ENCODE results near the gene BLOC1S3. TPM values are rescaled to one million over a fixed set of nuclear protein-coding genes. Genes with fewer than 3 reads are reported as not detected.

BLOC1S3 gene, protein sequence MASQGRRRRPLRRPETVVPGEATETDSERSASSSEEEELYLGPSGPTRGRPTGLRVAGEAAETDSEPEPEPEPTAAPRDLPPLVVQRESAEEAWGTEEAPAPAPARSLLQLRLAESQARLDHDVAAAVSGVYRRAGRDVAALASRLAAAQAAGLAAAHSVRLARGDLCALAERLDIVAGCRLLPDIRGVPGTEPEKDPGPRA
- 10 to 100 TPM in 1 of 6 experiments, 1 to 10 TPM in 5; 4.7 to 17.0 (median 6.1) TPM for total RNA-seq
- long read RNA-seq = 0 reads

DNA sequence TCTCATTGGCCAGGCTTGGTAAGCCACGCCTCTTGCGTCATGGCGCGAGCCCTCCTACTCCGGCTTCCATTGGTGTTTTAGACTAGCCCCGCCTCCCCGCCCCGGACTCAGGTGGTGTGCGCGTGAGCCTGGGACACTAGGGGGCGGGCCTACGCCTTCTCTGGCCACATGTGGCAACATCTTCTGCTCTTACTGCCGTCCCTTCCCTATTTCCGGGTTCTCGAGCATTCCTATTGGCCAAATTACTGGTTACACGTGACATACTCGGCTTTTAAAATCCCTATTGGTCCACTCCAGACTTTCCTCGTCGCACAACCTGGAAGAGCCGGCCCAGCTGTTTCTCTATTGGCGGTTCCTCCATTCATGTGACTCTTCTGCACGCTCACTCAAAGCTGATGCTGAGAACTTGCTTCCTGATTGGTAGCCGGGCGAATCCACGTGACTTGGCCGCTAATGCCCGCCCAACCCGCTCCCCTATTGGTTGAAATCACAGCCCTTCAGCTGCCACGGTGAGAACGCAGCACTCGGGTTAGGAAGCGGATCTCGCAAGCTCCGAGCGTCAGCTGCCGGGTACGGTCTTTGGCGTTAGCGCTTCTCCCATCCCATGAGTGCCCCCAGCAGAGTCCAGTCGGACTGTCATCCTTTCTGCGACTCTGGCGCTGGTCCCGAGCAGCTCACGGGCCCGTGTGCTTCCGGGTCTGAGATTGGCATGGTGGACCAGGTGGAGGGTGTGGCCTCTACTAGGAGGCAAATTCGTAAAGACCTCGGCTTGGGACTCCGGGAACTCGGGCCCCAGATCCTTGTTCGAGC is at the start of gene BLOC1S3:
Gene BLOC1S3, plus strand, starts transcription at position 523 of the 810 bp plus-strand sequence. CDS start 513 bp downstream, outside the sequence.
- no peaks in the 10 kb centered on the region for H3K36me3 ChIP-seq
- ATAC-seq = peak; percentile 94 to 96 (median 95)
- peak within 1 kb of the TSS; percentile 66 to 84 (median 78) for H3K27ac ChIP-seq
- no peaks in the 10 kb centered on the region for H3K27me3 ChIP-seq
- H3K9me3 ChIP-seq = no peaks in the 10 kb centered on the region
- H3K4me3 ChIP-seq = peak within 1 kb of the TSS; percentile 92 to 96 (median 94)
- intact Hi-C loops (cut with DNase I) = no loop called here
- peak; percentile 100 for DNase-seq
- H3K4me1 ChIP-seq = peaks cover 0 to 31% (median 10%) of the 10 kb centered on the region in 4 donors
- TF ChIP-seq, protein P1, sequence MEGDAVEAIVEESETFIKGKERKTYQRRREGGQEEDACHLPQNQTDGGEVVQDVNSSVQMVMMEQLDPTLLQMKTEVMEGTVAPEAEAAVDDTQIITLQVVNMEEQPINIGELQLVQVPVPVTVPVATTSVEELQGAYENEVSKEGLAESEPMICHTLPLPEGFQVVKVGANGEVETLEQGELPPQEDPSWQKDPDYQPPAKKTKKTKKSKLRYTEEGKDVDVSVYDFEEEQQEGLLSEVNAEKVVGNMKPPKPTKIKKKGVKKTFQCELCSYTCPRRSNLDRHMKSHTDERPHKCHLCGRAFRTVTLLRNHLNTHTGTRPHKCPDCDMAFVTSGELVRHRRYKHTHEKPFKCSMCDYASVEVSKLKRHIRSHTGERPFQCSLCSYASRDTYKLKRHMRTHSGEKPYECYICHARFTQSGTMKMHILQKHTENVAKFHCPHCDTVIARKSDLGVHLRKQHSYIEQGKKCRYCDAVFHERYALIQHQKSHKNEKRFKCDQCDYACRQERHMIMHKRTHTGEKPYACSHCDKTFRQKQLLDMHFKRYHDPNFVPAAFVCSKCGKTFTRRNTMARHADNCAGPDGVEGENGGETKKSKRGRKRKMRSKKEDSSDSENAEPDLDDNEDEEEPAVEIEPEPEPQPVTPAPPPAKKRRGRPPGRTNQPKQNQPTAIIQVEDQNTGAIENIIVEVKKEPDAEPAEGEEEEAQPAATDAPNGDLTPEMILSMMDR (IDR thresholded peaks at IDR 0.05) = peak; percentile 19 to 62 (median 48)
- TF ChIP-seq POLR2A (IDR thresholded peaks at IDR 0.05) = peak; percentile 83
- WGBS (ENCODE audit: insufficient coverage, low coverage, low lambda C conversion rate, missing lambda C conversion rate) = 2% methylated on average over 19 of the region's 51 CpGs

DNA sequence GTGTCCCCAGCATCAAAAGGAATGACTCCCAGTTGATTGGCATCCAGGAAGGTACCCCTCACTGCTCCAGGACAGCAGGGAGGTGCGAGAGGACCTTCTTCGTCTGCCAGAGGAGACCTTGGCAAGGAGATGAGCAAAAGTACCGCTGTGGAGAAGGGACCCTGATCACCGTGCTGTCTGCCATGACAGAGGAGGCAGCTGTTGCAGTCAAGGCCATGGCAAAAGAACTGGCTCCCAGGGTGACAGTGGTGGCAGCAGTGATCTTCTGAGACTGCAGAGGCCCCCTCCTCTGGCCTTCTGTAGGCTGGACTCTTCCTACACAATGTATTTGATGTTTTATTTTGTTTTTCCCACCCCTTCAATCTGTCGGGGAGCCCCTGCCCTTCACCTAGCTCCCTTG is 49.8 kb upstream of the BLOC1S3 start:
- Histone ChIP-seq H3K9me3 (no peaks in the 10 kb centered on the region), H3K27me3 (no peaks in the 10 kb centered on the region), H3K4me1 (no peaks in the 10 kb centered on the region), H3K4me3 (no peak overlapping the region), H3K36me3 (no peaks in the 10 kb centered on the region), H3K27ac (no peak overlapping the region)
- 91% methylated on average over 1 of the region's 5 CpGs for WGBS (ENCODE audit: insufficient coverage, low coverage, low lambda C conversion rate, missing lambda C conversion rate)
- ATAC-seq (no peak), DNase-seq (no peak)
- intact Hi-C loops (cut with DNase I) = no loop called here
- TF ChIP-seq POLR2A (IDR thresholded peaks at IDR 0.05) = no peak
- TF ChIP-seq, protein P1 (IDR thresholded peaks at IDR 0.05) = no peak

DNA sequence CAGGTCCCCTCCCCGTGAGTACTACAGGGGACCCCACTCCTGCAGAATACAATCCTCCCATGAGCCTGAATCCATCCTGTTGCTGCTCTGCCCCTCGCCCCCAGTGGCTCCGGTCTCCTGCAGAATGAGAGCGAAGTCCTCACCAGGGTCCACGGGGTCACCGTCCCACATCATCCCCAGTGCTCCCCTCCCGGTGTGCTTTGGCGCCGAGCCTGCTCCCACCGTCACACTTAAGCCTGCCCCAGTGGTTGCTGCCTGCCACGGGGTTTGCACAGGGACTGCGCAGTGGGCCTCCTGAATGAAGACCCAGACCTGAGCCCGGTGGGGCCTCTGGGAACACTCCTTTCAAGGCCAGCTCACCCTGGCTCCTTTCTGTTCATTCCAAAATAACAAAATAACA is 48.3 kb upstream of the BLOC1S3 start:
- TF ChIP-seq, protein P1 (IDR thresholded peaks at IDR 0.05) = no peak
- no peak for TF ChIP-seq POLR2A (IDR thresholded peaks at IDR 0.05)
- intact Hi-C loops (cut with DNase I) = no loop called here
- no peaks in the 10 kb centered on the region for H3K36me3 ChIP-seq
- no peak for ATAC-seq
- H3K27me3 ChIP-seq = no peaks in the 10 kb centered on the region
- H3K27ac ChIP-seq = no peak overlapping the region
- 62% methylated on average over 4 of the region's 13 CpGs for WGBS (ENCODE audit: insufficient coverage, low coverage, low lambda C conversion rate, missing lambda C conversion rate)
- DNase-seq = no peak
- H3K4me3 ChIP-seq = no peak overlapping the region
- H3K4me1 ChIP-seq = no peaks in the 10 kb centered on the region
- no peaks in the 10 kb centered on the region for H3K9me3 ChIP-seq

DNA sequence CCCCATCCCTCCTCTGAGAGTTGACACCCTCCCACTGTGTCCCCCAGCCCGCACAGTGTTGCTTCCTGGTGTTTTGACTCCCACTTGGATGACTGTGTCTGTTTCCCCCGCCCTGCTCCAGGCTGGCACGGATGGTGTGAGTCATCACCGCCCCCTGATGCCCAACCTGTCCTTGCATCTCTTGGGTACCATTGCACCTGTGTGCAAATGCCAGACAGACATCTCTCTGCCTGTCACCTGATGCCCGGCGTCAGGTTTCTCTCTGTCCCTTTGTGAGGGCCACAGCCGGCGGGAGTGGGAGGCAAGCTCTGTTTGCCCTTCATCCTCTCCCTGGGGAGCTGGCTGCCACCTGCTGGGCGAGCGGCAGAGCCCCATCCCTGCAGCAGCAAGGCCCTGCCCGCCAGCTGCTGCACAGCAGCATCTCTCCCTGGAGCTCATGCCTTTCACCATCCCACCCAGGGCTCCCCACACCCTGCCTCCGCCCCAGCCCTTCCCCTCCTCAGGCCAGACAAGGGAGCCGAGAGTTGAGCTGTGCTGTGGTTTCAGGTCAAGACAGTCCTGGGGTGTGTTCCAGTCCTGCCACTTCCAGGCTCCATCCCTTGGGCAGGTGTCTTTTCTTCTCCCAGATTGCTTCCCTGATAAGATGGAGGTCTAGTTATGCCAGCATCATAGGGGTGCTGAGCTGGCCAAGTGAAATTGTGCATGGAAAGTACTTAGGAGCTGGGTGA is 47.5 kb upstream of the BLOC1S3 start:
- no peaks in the 10 kb centered on the region for H3K9me3 ChIP-seq
- ATAC-seq = peak; percentile 49 to 67 (median 56)
- peak in 1 of 3 donors; percentile 47 for DNase-seq
- TF ChIP-seq POLR2A (IDR thresholded peaks at IDR 0.05) = no peak
- TF ChIP-seq, protein P1 (IDR thresholded peaks at IDR 0.05) = peak in 3 of 4 donors; percentile 26 to 41 (median 33)
- intact Hi-C loops (cut with DNase I) = no loop called here
- H3K4me3 ChIP-seq = no peak overlapping the region
- H3K27ac ChIP-seq = no peak overlapping the region
- H3K27me3 ChIP-seq = no peaks in the 10 kb centered on the region
- 69% methylated on average over 5 of the region's 13 CpGs for WGBS (ENCODE audit: insufficient coverage, low coverage, low lambda C conversion rate, missing lambda C conversion rate)
- no peaks in the 10 kb centered on the region for H3K4me1 ChIP-seq
- no peaks in the 10 kb centered on the region for H3K36me3 ChIP-seq

All from right lobe of liver (tissue), 6 donors.